Adipocyte (in vitro differentiated cells): ENCODE results near the gene CELA3A.
"Not testable (repeated sequence)": the region's sequence is repeated elsewhere in the genome, so short reads cannot be mapped to it uniquely, and the experiment has no call there.

ENCODE experiments used
- DNase-seq: peaks from one replicate; pipeline ENCODE4 v3.0.0-alpha.2; 2015; ENCODE audit warnings: low read depth
- H3K27me3 ChIP-seq: replicated peaks from 2 replicates; pipeline ENCODE4 v1.7.0; 2013; ENCODE audit warnings: mild to moderate bottlenecking, low read length, moderate library complexity; ENCODE audit not compliant: control insufficient read depth, insufficient read depth
- H3K36me3 ChIP-seq: 2 replicates; pipeline ENCODE4 v1.7.0; 2013; ENCODE audit warnings: low read length, mild to moderate bottlenecking, moderate library complexity; ENCODE audit not compliant: control insufficient read depth, insufficient read depth, severe bottlenecking
- H3K4me1 ChIP-seq: 2 replicates; pipeline ENCODE4 v1.7.0; 2013; ENCODE audit warnings: mild to moderate bottlenecking, low read length, moderate library complexity; ENCODE audit not compliant: control insufficient read depth, insufficient read depth
- H3K4me3 ChIP-seq: 2 replicates; pipeline ENCODE4 v1.7.0; 2013; ENCODE audit warnings: mild to moderate bottlenecking, low read length, moderate library complexity
- H3K9ac ChIP-seq: 2 replicates; pipeline ENCODE4 v1.7.0; 2013; ENCODE audit warnings: mild to moderate bottlenecking, low read length, moderate library complexity
- H3K9me3 ChIP-seq: 2 replicates; pipeline ENCODE4 v1.7.0; 2013; ENCODE audit warnings: mild to moderate bottlenecking, low read length, moderate library complexity; ENCODE audit not compliant: control insufficient read depth

Gene CELA3A

DNA sequence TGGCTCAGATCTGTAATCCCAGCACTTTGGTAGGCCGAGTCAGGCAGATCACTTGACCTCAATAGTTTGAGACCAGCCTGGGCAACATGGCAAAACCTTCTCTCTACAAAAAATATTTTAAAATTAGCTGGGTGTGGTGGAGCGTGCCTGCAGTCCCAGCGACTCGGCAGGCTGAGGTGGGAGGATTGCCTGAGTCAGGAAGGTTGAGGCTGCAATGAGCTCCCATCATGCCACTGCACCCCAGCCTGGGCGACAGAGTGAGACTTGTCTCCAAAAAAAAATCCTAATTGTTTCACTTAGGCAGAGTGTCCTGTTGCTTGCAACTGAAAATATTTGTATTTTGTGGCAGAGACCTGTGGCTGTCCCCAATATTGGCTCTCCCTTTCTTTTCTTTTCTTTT, 32.4 kb upstream of the CELA3A start:
- DNase-seq, H3K9me3 ChIP-seq, H3K27me3 ChIP-seq, H3K4me1 ChIP-seq, H3K4me3 ChIP-seq, H3K9ac ChIP-seq, H3K36me3 ChIP-seq: not testable (repeated sequence)

- H3K4me1 ChIP-seq = not testable (repeated sequence)
Observed at GRCh38 chr1:21970523-21970922, 30.9 kb upstream of the CELA3A start.

DNA sequence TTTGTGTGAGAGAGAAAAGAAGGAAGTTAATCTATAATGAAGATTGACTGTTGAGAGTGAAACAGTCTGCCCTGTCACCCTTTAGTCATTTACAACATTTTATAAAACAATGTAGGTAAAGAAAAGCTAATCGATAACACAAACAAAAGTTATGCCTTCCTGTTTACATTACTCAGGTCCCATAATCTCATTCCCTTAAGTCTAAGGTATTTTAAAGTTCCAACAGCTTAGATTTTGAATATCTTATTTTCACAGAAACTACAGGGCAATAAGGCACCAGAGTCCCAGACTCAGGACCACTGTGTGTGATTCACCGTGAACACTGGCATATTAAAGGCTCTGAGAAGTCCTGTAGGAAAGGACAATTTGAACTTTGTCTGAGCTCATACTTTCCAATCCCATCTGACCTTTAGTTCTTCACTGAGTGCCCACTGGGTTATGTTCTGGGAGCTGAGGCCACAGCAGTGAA, 28.4 kb upstream of the CELA3A start:
- H3K36me3 ChIP-seq, H3K4me3 ChIP-seq, H3K9ac ChIP-seq, H3K27me3 ChIP-seq, DNase-seq, H3K9me3 ChIP-seq, H3K4me1 ChIP-seq: not testable (repeated sequence)

More at GRCh38 chr1:21970523-21970922, 30.9 kb upstream of the CELA3A start:
- not testable (repeated sequence) for H3K4me3 ChIP-seq, DNase-seq, H3K27me3 ChIP-seq, H3K9ac ChIP-seq, H3K9me3 ChIP-seq, H3K36me3 ChIP-seq

GRCh38 chr1:21973948-21974347, 27.5 kb upstream of the CELA3A start:
- not testable (repeated sequence) for H3K4me3 ChIP-seq, H3K27me3 ChIP-seq, H3K9ac ChIP-seq, H3K9me3 ChIP-seq, DNase-seq, H3K4me1 ChIP-seq, H3K36me3 ChIP-seq

- not testable (repeated sequence) for H3K9ac ChIP-seq, H3K9me3 ChIP-seq, H3K27me3 ChIP-seq, H3K4me3 ChIP-seq, DNase-seq, H3K36me3 ChIP-seq, H3K4me1 ChIP-seq
Observed at GRCh38 chr1:21974699-21975098, 26.8 kb upstream of the CELA3A start.

- not testable (repeated sequence) for DNase-seq, H3K9ac ChIP-seq, H3K4me1 ChIP-seq, H3K36me3 ChIP-seq, H3K4me3 ChIP-seq, H3K9me3 ChIP-seq, H3K27me3 ChIP-seq
Observed at GRCh38 chr1:21975296-21975695, 26.2 kb upstream of the CELA3A start.

- H3K9ac ChIP-seq, H3K36me3 ChIP-seq, H3K4me1 ChIP-seq, H3K4me3 ChIP-seq, DNase-seq, H3K9me3 ChIP-seq, H3K27me3 ChIP-seq: not testable (repeated sequence)
Observed at GRCh38 chr1:21976703-21977239, 24.7 kb upstream of the CELA3A start, which contains the start of gene CELA3B. Gene CELA3B (plus strand): TSS chr1:21977022. CDS start chr1:21977040, 18 bp downstream.

- not testable (repeated sequence) for H3K9me3 ChIP-seq, H3K4me3 ChIP-seq, DNase-seq, H3K27me3 ChIP-seq, H3K4me1 ChIP-seq, H3K36me3 ChIP-seq, H3K9ac ChIP-seq
Observed at GRCh38 chr1:21978209-21978608, 23.2 kb upstream of the CELA3A start.

DNA sequence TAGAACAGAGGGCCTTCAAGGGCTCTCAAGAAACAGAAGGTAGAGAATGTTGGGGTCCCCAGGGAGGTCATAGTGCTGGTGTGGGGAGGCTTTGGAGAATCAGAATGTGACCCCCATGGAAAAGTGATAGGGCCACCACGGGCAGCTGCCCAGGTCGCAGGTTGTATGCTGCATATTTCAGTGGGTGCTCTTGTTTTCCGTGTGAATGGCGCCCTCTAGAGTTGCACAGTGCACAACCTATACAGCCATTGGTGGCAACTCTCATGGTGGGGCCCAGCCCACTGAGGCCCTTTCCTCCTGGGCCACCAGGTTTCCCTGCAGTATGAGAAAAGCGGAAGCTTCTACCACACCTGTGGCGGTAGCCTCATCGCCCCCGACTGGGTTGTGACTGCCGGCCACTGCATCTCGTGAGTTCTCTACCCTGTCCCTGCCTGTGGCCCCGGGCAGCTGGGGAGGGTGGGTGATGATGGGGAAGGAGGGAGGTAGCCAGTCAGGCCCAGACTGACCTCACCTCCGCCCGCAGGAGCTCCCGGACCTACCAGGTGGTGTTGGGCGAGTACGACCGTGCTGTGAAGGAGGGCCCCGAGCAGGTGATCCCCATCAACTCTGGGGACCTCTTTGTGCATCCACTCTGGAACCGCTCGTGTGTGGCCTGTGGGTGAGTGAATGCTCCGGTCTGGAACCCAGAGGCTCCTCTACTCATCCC, 20.8 kb upstream of the CELA3A start:
- not testable (repeated sequence) for H3K36me3 ChIP-seq, DNase-seq

DNA sequence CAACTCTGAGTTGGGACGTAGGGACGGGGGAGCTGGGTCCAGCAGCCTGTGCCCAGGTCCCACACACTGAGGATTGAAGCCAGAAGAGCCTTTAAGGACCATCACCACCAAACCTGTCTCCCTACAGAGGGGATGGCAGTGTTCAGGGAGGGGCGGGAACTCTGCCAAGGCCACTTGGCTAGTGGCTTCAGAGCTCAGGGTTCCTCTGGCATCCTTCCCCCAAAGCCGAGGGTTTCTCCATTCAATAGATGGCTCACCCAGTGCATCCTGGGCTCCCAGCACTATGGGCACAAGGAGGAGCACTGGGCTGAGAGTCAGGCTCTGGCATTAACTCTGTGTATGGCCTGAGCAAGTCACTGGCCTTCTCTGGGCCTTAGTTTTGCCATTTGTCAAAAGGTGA, 20.2 kb upstream of the CELA3A start:
- H3K9ac ChIP-seq, H3K4me3 ChIP-seq: not testable (repeated sequence)

More for the DNA sequence above, 20.8 kb upstream of the CELA3A start:
- H3K9me3 ChIP-seq, H3K9ac ChIP-seq, H3K4me1 ChIP-seq, H3K4me3 ChIP-seq, H3K27me3 ChIP-seq: not testable (repeated sequence)

DNA sequence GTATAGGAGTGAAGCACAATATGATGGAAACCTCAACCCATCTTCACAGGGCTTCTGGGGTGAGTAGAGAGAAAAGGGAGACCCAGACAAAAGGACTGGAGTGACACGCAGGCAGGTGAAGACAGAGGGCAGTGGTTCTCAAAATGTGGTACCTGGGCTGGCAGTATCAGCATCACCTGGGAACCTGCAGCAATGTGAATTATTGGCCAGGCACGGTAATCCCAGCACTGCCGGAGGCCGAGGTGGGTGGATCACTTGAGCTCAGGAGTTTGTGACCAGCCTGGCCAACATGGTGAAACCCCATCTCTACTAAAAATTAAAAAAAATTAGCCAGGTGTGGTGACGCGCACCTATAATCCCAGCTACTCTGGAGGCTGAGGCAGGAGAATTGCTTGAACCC, 19.3 kb upstream of the CELA3A start:
- DNase-seq, H3K9me3 ChIP-seq: not testable (repeated sequence)

More for the DNA sequence above, 20.2 kb upstream of the CELA3A start:
- not testable (repeated sequence) for H3K4me1 ChIP-seq, H3K36me3 ChIP-seq, H3K9me3 ChIP-seq, DNase-seq, H3K27me3 ChIP-seq

DNA sequence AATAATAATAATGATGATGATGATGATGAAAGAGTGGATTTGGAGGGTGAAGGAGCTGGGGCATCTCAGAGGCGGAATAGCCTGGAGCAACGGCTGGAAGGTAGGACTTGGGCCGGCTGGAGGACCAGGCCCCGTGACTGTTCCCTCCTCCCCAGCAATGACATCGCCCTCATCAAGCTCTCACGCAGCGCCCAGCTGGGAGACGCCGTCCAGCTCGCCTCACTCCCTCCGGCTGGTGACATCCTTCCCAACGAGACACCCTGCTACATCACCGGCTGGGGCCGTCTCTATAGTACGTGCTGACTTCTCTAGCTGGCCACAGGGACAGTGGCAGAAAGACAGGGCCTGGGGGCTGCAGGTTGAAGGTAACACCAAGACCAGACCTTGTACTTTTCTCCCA, 17.9 kb upstream of the CELA3A start:
- not testable (repeated sequence) for DNase-seq, H3K36me3 ChIP-seq, H3K9ac ChIP-seq, H3K27me3 ChIP-seq, H3K4me1 ChIP-seq, H3K9me3 ChIP-seq, H3K4me3 ChIP-seq

More for the DNA sequence above, 19.3 kb upstream of the CELA3A start:
- H3K4me3 ChIP-seq, H3K27me3 ChIP-seq, H3K9ac ChIP-seq, H3K4me1 ChIP-seq, H3K36me3 ChIP-seq: not testable (repeated sequence)
